Measurements from ENCODE around the gene KCNQ5.
"Not testable (repeated sequence)": the region's sequence is repeated elsewhere in the genome, so short reads cannot be mapped to it uniquely, and the experiment has no call there.

KCNQ5 gene

GRCh38 chr6:72855471-72855870 lies 233.6 kb downstream of the KCNQ5 start:
- DNase-seq: no peak

- no peak for DNase-seq
Measured at GRCh38 chr6:72856801-72857200, 234.9 kb downstream of the KCNQ5 start.

DNA sequence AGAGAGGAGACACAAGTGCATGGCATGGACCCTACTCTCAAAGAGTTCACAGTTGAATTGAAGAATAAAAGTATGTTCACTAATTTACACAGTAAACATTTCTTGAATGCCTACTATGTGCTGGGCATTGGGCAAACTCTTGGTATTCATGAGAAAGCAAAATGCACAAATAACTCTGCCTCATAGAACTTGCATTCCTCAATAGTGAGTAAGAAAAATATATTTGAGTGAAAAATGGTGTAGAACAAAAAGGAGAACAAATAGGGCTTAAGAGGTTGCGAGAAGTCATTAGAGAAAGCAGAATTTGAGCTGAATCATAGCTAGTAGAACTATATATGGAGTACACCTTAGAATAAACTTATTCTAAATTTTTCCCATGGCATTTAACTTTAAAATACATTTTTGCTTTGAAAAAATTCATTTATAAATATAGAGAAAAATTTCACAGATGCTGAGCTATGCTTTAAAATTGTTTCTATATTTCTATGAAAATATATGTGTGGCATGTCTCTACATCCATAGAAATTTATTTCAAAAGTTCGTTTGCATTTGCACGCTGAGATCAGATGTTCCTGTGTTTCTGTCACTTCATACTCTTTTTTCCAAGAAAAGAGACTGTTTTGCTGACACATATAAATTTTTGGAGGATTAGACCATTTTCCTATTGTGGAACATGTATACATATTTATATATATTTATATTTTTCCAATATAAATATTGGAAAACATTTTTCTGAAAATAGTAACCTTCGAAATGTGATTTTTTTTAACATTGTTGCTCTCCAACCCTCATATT lies 236.1 kb downstream of the KCNQ5 start:
- no peak for DNase-seq

DNA sequence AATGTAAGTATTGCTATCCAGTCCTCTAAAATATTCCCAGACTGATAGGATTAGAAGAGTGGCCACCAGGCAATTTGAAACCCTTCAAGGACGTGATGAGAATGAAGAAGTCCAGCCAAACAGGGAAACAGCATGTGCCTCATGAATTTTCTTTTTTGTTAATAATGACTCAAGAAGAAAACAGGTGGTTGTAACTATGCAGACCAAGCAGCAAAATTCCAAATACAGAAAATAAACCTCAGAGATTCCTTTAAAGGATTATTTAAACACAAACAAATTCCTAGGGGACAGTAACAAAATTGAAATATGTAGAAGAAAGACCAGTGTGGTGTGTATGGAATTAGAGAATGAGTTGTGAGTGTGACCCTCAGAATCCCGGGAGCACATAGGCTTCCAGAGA lies 239.2 kb downstream of the KCNQ5 start:
- DNase-seq: no peak

GRCh38 chr6:72861935-72862432 lies 240.1 kb downstream of the KCNQ5 start:
- DNase-seq: peak in 1 of 2 experiments; percentile 15

GRCh38 chr6:72863131-72863530 lies 241.3 kb downstream of the KCNQ5 start:
- DNase-seq: no peak

GRCh38 chr6:72864236-72864635 lies 242.4 kb downstream of the KCNQ5 start:
- DNase-seq: no peak

- no peak for DNase-seq
Measured at GRCh38 chr6:72864799-72865198, 242.9 kb downstream of the KCNQ5 start.

DNA sequence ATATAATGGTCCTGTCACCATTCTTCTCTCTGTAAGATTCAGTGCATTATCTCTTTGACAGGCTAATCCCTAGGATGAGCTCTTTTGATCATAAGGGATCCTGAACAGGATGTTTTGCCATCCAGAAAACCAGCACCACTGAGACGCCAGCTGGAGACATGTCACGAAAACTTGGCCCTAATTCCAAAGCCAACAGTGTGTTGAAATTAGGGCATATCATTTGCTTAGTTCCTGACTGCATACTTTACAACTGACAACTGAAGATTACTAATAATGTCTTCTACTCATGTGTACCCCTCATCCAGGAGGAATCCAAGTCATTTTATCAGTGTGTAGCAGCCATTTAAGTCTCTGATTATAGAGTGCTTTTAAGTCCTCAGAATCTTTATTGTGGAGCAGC lies 243.6 kb downstream of the KCNQ5 start:
- peak; percentile 15 to 50 for DNase-seq

DNA sequence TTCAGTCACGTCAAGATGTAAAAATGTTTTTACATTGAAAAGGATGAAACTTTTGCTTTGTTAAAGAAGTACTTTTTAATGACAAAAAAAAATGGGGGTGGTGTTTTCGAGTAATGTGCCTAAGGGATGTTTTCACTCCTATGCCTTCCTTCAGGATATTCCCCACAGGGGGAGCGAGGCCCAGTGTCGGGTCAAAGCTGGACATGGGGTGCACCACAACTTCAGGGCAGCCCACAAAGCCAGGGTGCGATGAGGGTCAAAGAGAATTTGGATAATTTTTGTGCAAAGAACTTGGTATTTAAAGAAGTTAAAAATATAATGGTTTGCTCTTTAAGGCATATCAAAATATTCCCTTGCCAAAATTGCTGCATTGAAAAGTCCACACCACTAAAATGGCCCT lies 247.8 kb downstream of the KCNQ5 start:
- no peak for DNase-seq

GRCh38 chr6:72873433-72873832 lies 251.6 kb downstream of the KCNQ5 start:
- no peak for DNase-seq

DNA sequence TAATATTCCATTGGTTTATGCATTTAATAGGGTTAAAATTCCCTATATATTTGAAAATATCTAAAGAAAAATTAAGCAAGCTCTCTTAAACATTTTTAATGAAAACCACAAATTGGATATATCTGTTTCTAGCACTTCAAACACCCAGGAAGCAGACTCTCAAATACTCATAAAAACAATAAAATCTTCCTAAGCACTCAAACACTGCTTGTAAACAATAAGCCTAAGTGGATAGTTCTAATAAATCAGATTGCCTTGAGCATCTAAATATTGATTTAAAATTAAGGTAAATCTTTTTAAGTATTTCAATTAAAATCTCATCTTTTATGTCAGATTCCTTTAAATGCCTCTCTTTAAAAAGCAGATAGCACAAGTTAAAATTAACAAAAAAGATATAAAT lies 254.4 kb downstream of the KCNQ5 start:
- DNase-seq: no peak

GRCh38 chr6:72886170-72886569 lies 264.3 kb downstream of the KCNQ5 start:
- no peak for DNase-seq

DNA sequence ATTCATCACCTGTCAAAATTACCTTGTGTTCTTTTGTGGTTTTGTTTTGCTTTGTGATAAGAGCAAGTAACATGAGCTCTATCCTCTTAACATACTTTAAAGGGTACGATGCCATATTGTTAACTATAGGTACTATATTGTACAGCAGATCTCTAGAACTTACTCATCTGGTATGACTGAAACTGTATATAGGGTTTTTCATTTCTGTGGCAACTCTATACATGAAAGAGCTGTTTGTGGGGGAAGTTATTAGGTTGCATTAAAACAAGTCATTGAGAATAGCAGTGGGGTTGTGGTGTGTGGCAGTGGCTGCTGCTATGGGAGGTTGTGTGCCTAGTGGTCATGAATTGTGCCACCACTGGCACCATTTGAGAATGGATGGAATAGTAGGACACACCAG lies 268.4 kb downstream of the KCNQ5 start:
- DNase-seq: no peak

- no peak for DNase-seq
Measured at GRCh38 chr6:72890671-72891070, 268.8 kb downstream of the KCNQ5 start.

DNA sequence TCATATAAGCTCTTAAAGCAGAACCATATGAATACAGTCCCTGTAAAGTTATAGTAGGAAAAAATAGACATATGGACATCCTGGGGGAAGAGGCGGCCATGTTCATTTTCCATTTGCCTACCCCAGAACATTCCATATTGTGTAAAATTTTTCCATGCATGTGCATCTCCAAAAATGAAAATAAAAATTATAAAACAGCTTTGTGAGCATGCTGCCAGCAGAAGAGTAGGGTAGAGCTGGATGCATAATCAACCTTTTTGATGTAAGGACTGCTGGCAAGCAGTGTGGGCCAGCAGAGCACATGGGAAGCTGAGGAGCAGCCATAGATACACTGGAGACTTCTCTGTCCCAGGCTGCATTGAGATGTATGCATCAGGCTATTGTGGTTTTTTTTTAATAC lies 271.0 kb downstream of the KCNQ5 start:
- no peak for DNase-seq

DNA sequence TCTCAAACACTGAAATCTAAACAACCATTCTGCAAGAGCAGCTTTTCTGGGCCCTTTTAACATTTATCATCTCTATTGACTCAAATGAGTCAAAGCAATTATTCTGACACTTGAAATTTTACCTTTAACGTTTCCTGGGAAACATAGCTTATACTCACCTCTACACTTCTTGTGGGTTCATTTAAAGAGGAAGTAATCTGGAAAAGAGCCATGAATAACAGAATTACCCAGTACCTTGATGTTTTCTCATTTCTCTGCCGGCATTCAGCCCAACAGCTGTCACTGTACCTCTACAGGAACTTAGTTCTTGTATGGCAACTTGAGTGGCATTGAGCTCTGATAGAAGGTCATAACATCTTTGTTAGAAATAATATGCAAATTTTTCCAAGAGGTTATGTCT lies 272.2 kb downstream of the KCNQ5 start:
- DNase-seq: no peak

GRCh38 chr6:72898313-72898712 lies 276.4 kb downstream of the KCNQ5 start:
- DNase-seq: not testable (repeated sequence)

DNA sequence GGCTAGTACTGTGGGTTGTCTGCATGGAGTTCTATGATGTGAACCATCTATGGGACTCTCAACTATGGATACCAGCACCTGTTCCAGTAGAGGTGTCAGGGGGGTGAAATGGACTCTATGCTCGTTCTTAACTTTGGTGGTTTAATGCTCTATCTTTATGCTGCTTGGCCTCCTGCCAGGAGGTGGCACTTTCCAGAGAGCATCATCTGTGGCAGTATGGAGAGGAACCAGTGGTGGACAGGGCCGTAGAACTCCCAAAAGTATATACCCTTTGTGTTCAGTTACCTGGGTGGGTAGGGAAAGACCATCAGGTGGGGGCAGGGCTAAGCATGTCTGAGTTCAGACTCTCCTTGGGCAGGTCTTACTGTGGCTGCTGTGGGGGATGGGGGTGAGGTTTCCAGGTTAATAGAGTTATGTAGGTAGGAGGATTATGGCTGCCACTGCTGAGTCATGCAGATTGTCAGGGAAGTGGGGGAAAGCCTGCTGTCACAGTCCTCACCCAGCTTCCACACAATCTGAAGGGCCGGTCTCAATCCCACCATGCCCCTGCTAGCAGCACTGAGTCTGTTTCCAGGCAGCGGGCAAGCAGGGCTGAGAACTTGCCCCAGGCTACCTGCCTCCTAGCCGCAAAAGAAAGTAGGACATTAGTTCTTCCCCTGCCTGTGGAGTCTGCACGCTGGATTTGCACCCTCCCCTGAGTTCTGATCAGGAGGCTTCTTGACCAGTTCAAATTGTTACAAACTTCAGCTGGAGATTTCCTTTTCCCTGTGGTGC lies 284.0 kb downstream of the KCNQ5 start:
- DNase-seq: no peak

DNA sequence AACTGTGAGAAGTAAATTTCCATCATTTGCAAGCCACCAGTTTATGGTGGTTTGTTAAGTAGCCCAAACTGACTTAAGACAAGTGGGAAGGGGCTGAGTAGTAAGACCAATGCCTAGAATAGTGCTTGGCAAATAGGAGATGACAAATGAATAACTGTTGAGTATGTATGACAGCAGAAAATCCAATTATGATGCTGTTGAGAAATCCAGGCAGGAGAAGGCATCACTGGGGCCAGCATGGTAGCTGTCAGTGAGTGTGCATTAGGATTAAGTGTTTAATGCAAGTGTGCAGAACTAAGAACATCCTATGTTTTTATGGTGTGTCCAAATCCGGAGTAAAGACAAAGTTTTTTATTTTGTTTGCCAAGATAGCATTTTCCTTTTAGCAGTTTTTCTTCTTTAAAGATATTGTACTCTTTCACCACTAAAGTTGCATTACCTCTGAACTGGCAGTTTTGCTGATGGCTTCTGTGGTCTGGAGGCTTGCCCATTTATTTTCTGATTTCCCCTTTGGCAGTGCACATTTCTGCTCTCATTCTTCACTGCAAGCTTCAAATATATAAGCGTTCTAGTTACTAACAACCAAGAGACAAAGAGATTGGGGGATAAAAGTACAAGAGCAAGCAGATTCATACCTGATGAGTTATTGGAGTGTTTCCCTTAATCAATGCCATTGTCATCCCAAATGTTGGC lies 289.7 kb downstream of the KCNQ5 start:
- DNase-seq: peak in 1 of 2 experiments; percentile 25

DNA sequence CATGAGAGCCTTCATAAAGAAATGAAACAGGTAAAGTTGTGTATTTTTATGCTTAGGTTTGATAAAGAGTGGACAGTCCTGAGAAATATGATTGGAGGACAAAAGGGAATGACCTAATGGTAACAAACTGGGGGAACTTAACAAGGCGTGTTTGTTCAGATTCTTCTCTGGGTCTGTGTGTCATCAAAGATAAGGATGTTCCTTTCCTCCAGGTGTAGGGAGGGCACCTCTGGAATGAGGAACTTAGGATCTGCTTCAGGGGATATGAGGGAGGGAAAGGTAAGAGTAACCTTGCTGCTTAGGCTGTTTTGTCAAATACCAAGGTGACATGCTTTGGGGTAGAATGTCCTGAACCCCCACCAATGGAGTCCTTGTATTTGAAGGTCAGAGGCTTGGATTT lies 291.9 kb downstream of the KCNQ5 start:
- DNase-seq: no peak

- DNase-seq: no peak
Measured at GRCh38 chr6:72916298-72916697, 294.4 kb downstream of the KCNQ5 start.

GRCh38 chr6:72916906-72917305 lies 295.0 kb downstream of the KCNQ5 start:
- DNase-seq: no peak

DNA sequence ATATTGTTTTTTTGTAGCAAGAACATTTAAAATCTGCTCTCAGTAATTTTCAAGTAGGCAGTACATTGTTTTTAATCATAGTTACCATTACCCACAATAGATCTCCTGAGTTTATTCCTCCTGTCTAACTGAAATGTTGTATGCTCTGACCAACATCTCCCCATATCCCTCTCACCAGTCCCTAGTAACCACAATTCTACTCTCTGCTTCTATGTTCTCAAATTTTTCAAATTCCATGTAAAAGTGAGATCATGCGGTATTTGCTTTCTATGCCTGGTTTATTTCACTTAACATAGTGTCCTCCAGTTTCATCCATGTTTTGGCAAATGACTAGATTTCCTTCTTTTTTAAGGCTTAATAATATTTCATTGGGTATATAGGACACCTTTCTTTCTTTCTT lies 300.5 kb downstream of the KCNQ5 start:
- DNase-seq: no peak
